ENCODE results near the gene ATP10A. TPM values are rescaled to one million over a fixed set of nuclear protein-coding genes. Genes with fewer than 3 reads are reported as not detected.

Gene ATP10A
- total RNA-seq, 1 experiment from 2014 or later = not detected

DNA sequence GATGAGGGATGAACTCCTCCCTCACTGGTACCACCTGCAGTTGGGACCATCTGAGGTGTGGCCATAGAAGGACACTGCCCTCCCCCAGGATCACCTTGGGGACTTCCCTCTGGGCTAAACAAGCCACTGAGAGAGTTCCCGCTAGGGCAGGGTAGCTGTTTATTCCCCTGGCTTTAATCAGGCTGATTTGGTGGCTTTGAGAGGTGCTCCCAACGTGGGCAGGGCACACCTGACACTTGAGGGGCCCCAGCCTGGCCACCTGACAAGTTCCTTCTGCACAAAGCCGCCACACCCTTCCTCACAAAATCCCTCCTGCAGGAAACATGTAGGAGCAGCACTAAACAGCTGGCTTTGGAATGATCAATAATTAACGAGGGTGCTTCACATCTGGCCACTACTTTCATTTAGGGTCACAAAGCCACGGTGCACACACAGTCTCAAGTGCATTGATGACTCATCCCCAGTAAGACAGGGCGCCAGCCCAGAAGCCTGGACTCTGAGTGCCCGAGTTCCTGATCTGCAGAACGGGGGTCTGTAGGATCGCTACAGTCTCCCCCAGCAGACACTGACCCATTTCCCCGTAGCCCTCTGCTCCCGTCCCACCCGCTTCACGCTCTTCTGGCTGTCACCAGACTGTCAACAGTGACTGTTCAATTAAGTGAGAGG is 75.1 kb downstream of the ATP10A start:
- peaks cover 3% of the 10 kb centered on the region; the same call in 1 of the 2 replicates for H3K9me3 ChIP-seq (ENCODE audit: low read length)
- no peak overlapping the region for H3K27ac ChIP-seq (ENCODE audit: low read length)
- H3K4me2 ChIP-seq (ENCODE audit: low read depth, low read length, poor library complexity, severe bottlenecking) = no peak overlapping the region
- no peak overlapping the region for H3K9ac ChIP-seq (ENCODE audit: low read length)
- no peak overlapping the region for H2AFZ ChIP-seq (ENCODE audit: low read length)
- no peaks in the 10 kb centered on the region for H4K20me1 ChIP-seq (ENCODE audit: insufficient read depth, low read depth, low read length)
- H3K36me3 ChIP-seq (ENCODE audit: insufficient read depth, low read length) = no peaks in the 10 kb centered on the region
- no peaks in the 10 kb centered on the region for H3K9me2 ChIP-seq (replicated peaks; ENCODE audit: insufficient read depth, low read length)
- no peaks in the 10 kb centered on the region for H3K79me2 ChIP-seq (ENCODE audit: low read length)
- no peaks in the 10 kb centered on the region for H3K4me1 ChIP-seq (ENCODE audit: low read length)
- no peak overlapping the region for H3K4me3 ChIP-seq (ENCODE audit: low read length)
- DNase-seq = no peak
- no peaks in the 10 kb centered on the region for H3K27me3 ChIP-seq (ENCODE audit: low read length)

DNA sequence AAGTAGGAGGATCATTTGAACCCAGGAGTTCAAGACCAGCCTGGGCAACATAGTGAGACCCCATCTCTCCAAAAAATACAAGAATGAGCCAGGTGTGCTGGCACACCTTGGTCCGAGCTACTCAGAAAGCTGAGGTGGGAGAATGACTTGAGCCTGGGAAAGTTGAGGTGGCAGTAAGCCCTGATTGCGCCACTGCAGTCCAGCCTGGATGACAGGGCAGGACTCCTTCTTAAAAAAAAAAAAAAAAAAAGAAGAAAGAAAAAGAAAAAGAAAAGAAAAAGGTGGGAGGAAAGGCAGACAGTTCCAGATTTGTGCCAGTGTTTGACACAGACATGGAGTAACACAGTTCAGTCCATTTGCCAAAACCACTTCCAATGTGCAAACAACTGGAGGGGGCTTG is 75.7 kb downstream of the ATP10A start:
- Histone ChIP-seq H4K20me1 (ENCODE audit: insufficient read depth, low read depth, low read length) (no peaks in the 10 kb centered on the region), H3K27ac (ENCODE audit: low read length) (no peak overlapping the region), H3K9ac (ENCODE audit: low read length) (no peak overlapping the region), H3K4me3 (ENCODE audit: low read length) (no peak overlapping the region), H3K9me3 (ENCODE audit: low read length) (peaks cover 3% of the 10 kb centered on the region; the same call in 1 of the 2 replicates), H3K4me1 (ENCODE audit: low read length) (no peaks in the 10 kb centered on the region), H3K36me3 (ENCODE audit: insufficient read depth, low read length) (no peaks in the 10 kb centered on the region), H3K9me2 (replicated peaks; ENCODE audit: insufficient read depth, low read length) (no peaks in the 10 kb centered on the region), H3K79me2 (ENCODE audit: low read length) (no peaks in the 10 kb centered on the region), H3K27me3 (ENCODE audit: low read length) (no peaks in the 10 kb centered on the region), H2AFZ (ENCODE audit: low read length) (no peak overlapping the region), H3K4me2 (ENCODE audit: low read depth, low read length, poor library complexity, severe bottlenecking) (no peak overlapping the region)
- DNase-seq = no peak

DNA sequence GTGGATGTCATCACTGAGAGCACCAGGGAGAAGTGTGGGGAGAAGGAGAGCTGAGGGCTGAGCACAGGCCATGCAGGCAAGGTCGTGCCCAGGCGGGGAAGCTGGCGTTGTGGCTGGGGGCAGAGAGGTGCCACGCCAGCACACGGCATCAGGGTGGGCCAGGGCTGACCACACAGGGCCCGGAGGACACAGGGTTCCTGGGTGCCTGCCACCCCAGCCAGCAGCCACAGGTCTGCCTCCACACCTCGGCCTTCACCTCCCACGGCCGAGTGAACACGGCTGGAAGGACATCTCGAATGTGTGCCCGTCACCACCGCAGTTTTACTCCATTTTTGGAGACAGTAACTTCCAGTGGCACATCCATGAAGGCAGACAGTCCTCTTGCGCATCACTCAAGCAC is 77.1 kb downstream of the ATP10A start:
- no peaks in the 10 kb centered on the region for H3K36me3 ChIP-seq (ENCODE audit: insufficient read depth, low read length)
- no peak for DNase-seq
- no peak overlapping the region for H3K9ac ChIP-seq (ENCODE audit: low read length)

DNA sequence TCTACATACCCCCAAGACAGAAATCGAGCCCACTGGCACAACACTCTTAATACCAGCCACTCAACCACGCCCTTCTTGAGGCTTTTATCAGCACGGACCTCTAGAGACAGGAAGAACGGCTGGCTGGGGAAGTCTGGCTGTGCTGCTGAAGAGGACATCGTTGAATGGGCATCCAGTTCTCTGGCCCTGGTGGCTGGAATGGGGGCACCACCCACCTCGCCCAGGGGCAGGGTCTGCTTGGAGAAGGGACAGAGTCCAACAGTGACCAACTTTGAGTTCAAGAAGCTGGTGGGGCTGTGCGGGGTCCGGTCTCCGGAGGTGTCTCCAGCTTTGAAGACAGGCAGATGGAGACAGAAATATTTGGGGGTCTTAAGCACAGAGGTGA is 77.5 kb downstream of the ATP10A start:
- H3K36me3 ChIP-seq (ENCODE audit: insufficient read depth, low read length) = no peaks in the 10 kb centered on the region
- H3K9me2 ChIP-seq (replicated peaks; ENCODE audit: insufficient read depth, low read length) = no peaks in the 10 kb centered on the region
- DNase-seq = no peak
- no peak overlapping the region for H3K27ac ChIP-seq (ENCODE audit: low read length)
- peaks cover 12% of the 10 kb centered on the region for H3K9me3 ChIP-seq (ENCODE audit: low read length)
- H3K4me1 ChIP-seq (ENCODE audit: low read length) = no peaks in the 10 kb centered on the region
- no peaks in the 10 kb centered on the region for H3K27me3 ChIP-seq (ENCODE audit: low read length)
- H3K9ac ChIP-seq (ENCODE audit: low read length) = no peak overlapping the region
- no peaks in the 10 kb centered on the region for H4K20me1 ChIP-seq (ENCODE audit: insufficient read depth, low read depth, low read length)
- no peak overlapping the region for H2AFZ ChIP-seq (ENCODE audit: low read length)
- no peaks in the 10 kb centered on the region for H3K79me2 ChIP-seq (ENCODE audit: low read length)
- no peak overlapping the region for H3K4me2 ChIP-seq (ENCODE audit: low read depth, low read length, poor library complexity, severe bottlenecking)
- H3K4me3 ChIP-seq (ENCODE audit: low read length) = no peak overlapping the region

More for the DNA sequence above, 77.1 kb downstream of the ATP10A start:
- Histone ChIP-seq H3K27me3 (ENCODE audit: low read length) (no peaks in the 10 kb centered on the region), H4K20me1 (ENCODE audit: insufficient read depth, low read depth, low read length) (no peaks in the 10 kb centered on the region), H3K4me1 (ENCODE audit: low read length) (no peaks in the 10 kb centered on the region), H3K79me2 (ENCODE audit: low read length) (no peaks in the 10 kb centered on the region), H3K9me3 (ENCODE audit: low read length) (peaks cover 8% of the 10 kb centered on the region), H3K9me2 (replicated peaks; ENCODE audit: insufficient read depth, low read length) (no peaks in the 10 kb centered on the region), H2AFZ (ENCODE audit: low read length) (no peak overlapping the region), H3K27ac (ENCODE audit: low read length) (no peak overlapping the region), H3K4me2 (ENCODE audit: low read depth, low read length, poor library complexity, severe bottlenecking) (no peak overlapping the region), H3K4me3 (ENCODE audit: low read length) (no peak overlapping the region)

DNA sequence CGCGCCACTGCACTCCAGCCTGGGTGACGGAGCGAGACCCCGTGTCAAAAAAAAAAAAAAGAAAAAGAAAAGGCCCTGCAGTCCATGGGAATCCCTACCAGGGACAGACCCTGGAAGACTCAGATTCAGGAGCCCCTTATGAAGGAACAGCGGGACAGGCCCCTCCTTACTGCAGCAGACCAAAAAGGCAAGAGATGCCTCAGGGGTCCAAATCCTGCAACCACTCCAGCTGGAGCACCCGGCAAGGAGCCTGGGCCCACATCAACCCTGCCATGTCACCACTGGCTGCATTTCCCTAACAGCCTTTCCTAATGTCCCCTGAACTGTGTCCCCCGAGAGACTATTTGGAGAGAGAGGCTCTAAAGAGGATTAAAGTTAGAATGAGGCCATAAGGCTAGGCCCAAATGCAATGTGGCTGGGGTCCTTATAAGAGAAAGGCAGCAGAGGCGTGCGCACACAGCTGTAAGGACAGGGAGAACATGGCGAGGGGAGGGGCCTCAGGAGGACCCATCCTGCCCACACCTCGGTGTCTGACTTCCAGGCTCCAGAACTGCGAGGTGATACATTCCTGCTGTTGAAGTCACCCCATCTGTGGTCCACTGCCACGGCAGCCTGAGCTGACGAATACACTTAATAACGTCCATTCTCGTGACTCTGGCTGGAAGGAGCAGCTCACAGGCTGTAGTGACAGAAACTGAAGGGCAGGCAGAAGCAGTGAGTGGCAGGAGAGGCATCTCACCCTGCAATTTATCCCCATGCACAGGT is 78.1 kb downstream of the ATP10A start:
- Histone ChIP-seq H3K4me3 (ENCODE audit: low read length) (no peak overlapping the region), H3K9me2 (replicated peaks; ENCODE audit: insufficient read depth, low read length) (no peaks in the 10 kb centered on the region), H3K27ac (ENCODE audit: low read length) (no peak overlapping the region), H3K79me2 (ENCODE audit: low read length) (no peaks in the 10 kb centered on the region), H2AFZ (ENCODE audit: low read length) (no peak overlapping the region), H4K20me1 (ENCODE audit: insufficient read depth, low read depth, low read length) (no peaks in the 10 kb centered on the region), H3K9ac (ENCODE audit: low read length) (no peak overlapping the region), H3K36me3 (ENCODE audit: insufficient read depth, low read length) (no peaks in the 10 kb centered on the region), H3K4me1 (ENCODE audit: low read length) (no peaks in the 10 kb centered on the region), H3K4me2 (ENCODE audit: low read depth, low read length, poor library complexity, severe bottlenecking) (no peak overlapping the region), H3K27me3 (ENCODE audit: low read length) (no peaks in the 10 kb centered on the region), H3K9me3 (ENCODE audit: low read length) (peaks cover 17% of the 10 kb centered on the region)
- DNase-seq = no peak

DNA sequence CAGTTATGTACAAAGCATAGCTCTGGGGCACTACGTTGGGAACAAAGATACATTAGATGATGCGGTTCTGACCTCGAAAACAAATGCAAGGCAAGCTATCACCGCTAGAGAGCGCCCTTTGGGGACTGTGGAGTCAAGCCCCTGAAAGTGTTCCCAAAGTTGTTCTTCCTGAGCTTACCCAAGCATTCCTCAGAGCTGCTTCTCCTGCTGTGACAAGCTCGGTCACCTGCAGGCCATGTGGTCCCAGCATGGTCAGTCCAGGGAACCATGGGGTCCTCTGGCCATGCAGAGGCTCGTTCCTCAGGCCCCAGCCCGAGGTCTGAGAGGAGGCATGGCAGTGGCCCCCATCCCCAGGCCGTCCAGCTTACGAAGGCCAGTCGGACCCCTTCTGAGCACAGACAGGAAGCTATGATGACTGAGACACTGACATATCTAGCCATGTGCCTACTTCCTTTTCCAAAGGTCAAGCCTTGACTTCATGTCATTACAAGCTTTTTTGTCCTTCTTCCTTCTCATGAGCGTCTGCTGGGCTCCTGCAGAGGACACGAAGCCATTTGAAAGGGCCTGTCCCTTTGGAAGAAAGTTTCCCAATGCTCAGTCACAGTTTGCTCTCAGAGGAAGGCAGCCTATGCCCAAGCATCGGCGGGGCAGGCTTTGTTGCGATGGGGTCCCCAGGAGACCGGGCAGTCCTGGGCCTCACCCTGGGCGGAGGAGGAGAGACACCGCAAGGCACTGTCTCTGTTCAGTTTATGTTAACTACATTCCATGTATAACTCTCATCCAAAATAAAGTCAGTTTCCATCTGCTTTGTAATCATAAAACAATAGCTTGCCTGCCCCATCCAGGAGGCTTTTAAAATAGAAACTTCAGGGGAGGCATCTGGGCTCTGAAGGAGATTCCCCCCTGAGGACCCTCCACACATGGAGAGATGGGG is 79.3 kb downstream of the ATP10A start:
- peak; percentile 44 for DNase-seq
- no peak overlapping the region for H2AFZ ChIP-seq (ENCODE audit: low read length)

DNA sequence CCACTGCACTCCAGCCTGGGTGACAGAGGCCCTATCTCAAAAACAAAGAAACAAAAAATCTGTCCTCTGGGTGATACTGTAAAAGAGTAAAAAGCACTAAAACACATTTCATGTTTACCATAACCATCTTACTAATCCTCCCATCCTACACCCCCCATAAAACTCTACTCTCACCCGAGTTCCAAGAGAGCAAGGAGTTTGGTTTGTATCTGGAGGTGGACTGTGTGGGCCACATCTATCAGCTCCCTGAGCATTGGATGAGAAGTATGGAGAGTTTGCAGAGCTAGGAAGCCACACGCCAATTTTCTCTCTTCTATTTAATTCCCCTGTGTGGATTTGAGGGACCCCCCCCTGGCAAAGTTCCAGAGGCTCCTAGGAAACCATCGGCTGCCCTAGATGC is 80.0 kb downstream of the ATP10A start:
- Histone ChIP-seq H3K4me2 (ENCODE audit: low read depth, low read length, poor library complexity, severe bottlenecking) (no peak overlapping the region), H3K4me3 (ENCODE audit: low read length) (no peak overlapping the region), H3K27ac (ENCODE audit: low read length) (no peak overlapping the region), H3K9ac (ENCODE audit: low read length) (no peak overlapping the region), H3K9me2 (replicated peaks; ENCODE audit: insufficient read depth, low read length) (no peaks in the 10 kb centered on the region), H3K79me2 (ENCODE audit: low read length) (no peaks in the 10 kb centered on the region), H3K27me3 (ENCODE audit: low read length) (no peaks in the 10 kb centered on the region), H3K4me1 (ENCODE audit: low read length) (no peaks in the 10 kb centered on the region), H3K36me3 (ENCODE audit: insufficient read depth, low read length) (no peaks in the 10 kb centered on the region), H4K20me1 (ENCODE audit: insufficient read depth, low read depth, low read length) (no peaks in the 10 kb centered on the region), H3K9me3 (ENCODE audit: low read length) (peaks cover 26% of the 10 kb centered on the region), H2AFZ (ENCODE audit: low read length) (no peak overlapping the region)
- no peak for DNase-seq

More for the DNA sequence above, 79.3 kb downstream of the ATP10A start:
- H3K27ac ChIP-seq (ENCODE audit: low read length) = no peak overlapping the region
- peaks cover 22% of the 10 kb centered on the region for H3K9me3 ChIP-seq (ENCODE audit: low read length)
- no peaks in the 10 kb centered on the region for H3K79me2 ChIP-seq (ENCODE audit: low read length)
- no peak overlapping the region for H3K9ac ChIP-seq (ENCODE audit: low read length)
- H3K27me3 ChIP-seq (ENCODE audit: low read length) = no peaks in the 10 kb centered on the region
- H4K20me1 ChIP-seq (ENCODE audit: insufficient read depth, low read depth, low read length) = no peaks in the 10 kb centered on the region
- no peak overlapping the region for H3K4me2 ChIP-seq (ENCODE audit: low read depth, low read length, poor library complexity, severe bottlenecking)
- H3K36me3 ChIP-seq (ENCODE audit: insufficient read depth, low read length) = no peaks in the 10 kb centered on the region
- H3K4me3 ChIP-seq (ENCODE audit: low read length) = no peak overlapping the region
- no peaks in the 10 kb centered on the region for H3K4me1 ChIP-seq (ENCODE audit: low read length)
- no peaks in the 10 kb centered on the region for H3K9me2 ChIP-seq (replicated peaks; ENCODE audit: insufficient read depth, low read length)

All from Karpas-422 (cell line).